Measurements from ENCODE around the gene TRIM56. TPM values are rescaled to one million over a fixed set of nuclear protein-coding genes. Genes with fewer than 3 reads are reported as not detected.

TRIM56 gene
- total and polyA plus RNA-seq, 2 of the 4 experiments (the other 2 are of a cell fraction) = 3.9 to 5.9 TPM

DNA sequence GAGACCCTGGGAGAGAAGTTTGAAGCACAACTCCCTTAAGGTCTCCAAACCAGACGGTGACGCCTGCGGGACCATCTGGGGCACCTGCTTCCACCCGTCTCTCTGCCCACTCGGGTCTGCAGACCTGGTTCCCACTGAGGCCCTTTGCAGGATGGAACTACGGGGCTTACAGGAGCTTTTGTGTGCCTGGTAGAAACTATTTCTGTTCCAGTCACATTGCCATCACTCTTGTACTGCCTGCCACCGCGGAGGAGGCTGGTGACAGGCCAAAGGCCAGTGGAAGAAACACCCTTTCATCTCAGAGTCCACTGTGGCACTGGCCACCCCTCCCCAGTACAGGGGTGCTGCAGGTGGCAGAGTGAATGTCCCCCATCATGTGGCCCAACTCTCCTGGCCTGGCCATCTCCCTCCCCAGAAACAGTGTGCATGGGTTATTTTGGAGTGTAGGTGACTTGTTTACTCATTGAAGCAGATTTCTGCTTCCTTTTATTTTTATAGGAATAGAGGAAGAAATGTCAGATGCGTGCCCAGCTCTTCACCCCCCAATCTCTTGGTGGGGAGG is 52.5 kb downstream of the TRIM56 start (continued):
- TF ChIP-seq, protein P1, sequence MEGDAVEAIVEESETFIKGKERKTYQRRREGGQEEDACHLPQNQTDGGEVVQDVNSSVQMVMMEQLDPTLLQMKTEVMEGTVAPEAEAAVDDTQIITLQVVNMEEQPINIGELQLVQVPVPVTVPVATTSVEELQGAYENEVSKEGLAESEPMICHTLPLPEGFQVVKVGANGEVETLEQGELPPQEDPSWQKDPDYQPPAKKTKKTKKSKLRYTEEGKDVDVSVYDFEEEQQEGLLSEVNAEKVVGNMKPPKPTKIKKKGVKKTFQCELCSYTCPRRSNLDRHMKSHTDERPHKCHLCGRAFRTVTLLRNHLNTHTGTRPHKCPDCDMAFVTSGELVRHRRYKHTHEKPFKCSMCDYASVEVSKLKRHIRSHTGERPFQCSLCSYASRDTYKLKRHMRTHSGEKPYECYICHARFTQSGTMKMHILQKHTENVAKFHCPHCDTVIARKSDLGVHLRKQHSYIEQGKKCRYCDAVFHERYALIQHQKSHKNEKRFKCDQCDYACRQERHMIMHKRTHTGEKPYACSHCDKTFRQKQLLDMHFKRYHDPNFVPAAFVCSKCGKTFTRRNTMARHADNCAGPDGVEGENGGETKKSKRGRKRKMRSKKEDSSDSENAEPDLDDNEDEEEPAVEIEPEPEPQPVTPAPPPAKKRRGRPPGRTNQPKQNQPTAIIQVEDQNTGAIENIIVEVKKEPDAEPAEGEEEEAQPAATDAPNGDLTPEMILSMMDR (conservative IDR thresholded peaks at IDR 0.05; ENCODE audit: low read depth, low read length) = no peak

All from IMR-90 (cell line).